Vagina (tissue), 2 donors: ENCODE data around the gene BECN2.

ENCODE experiments used
- POLR2AphosphoS5 ChIP-seq, 2 donors: sonication (generic); formaldehyde crosslinking; IDR thresholded peaks; one replicate each; pipeline ENCODE4 v1.9.0; 2017; ENCODE audit warnings: antibody characterized with exemption in 2 of 2, mild to moderate bottlenecking in 2 of 2, low read depth in 1 of 2; ENCODE audit not compliant: insufficient read depth in 1 of 2
- TF ChIP-seq, protein P1 (sequence below), 3 experiments: fragments of 450-650 bp in 2 of 3; fragments of 200-600 bp in 1 of 3; sonication (generic) in 1 of 3; IDR thresholded peaks; one replicate each; pipeline ENCODE4 v1.5.1; 2017 to 2019; ENCODE audit warnings: antibody characterized with exemption in 3 of 3, mild to moderate bottlenecking in 2 of 3, moderate library complexity in 2 of 3

DNA sequence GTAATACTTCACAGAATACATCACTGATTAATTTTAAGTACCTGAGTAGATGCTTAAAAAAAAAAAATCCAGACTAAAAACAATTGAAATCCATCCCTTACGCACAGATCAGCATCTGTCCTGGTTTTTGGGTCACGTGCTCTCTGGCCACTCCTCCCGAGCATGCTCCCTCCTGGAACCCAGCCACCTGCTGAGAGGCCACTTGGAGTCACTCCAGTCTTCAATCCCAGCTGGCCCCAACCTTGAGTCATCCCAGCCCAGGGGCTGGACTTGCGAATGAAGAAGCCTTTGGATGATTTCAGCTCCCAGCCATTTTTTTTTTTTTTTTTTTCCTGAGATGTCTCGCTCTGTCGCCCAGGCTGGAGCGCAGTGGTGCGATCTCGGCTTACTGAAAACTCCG lies 32.5 kb downstream of the BECN2 start:
- TF ChIP-seq POLR2AphosphoS5 (IDR thresholded peaks at IDR 0.05; ENCODE audit: insufficient read depth in 1 of 2, low read depth in 1 of 2), result peak in 1 of 2 donors; percentile 19
- TF ChIP-seq, protein P1, sequence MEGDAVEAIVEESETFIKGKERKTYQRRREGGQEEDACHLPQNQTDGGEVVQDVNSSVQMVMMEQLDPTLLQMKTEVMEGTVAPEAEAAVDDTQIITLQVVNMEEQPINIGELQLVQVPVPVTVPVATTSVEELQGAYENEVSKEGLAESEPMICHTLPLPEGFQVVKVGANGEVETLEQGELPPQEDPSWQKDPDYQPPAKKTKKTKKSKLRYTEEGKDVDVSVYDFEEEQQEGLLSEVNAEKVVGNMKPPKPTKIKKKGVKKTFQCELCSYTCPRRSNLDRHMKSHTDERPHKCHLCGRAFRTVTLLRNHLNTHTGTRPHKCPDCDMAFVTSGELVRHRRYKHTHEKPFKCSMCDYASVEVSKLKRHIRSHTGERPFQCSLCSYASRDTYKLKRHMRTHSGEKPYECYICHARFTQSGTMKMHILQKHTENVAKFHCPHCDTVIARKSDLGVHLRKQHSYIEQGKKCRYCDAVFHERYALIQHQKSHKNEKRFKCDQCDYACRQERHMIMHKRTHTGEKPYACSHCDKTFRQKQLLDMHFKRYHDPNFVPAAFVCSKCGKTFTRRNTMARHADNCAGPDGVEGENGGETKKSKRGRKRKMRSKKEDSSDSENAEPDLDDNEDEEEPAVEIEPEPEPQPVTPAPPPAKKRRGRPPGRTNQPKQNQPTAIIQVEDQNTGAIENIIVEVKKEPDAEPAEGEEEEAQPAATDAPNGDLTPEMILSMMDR (IDR thresholded peaks at IDR 0.05), result no peak
